22Rv1 (cell line): ENCODE results near the gene SP9.

Source experiments
- CTCF ChIP-seq: fragments of 450-650 bp; IDR thresholded peaks from 2 replicates; pipeline ENCODE4 v1.5.1; 2017; ENCODE audit warnings: mild to moderate bottlenecking
- ZFX ChIP-seq: fragments of 450-650 bp; IDR thresholded peaks from 2 replicates; pipeline ENCODE4 v1.6.1; 2017; ENCODE audit warnings: antibody characterized with exemption, borderline replicate concordance

- TF ChIP-seq CTCF (no peak), ZFX (no peak)
Observed at GRCh38 chr2:174327021-174327840, 7.5 kb upstream of the SP9 start.
